T-helper 17 cell (primary cell): Measurements from ENCODE around the gene SYT14. TPM values are rescaled to one million over a fixed set of nuclear protein-coding genes. Genes with fewer than 3 reads are reported as not detected.
"Not testable (repeated sequence)": the region's sequence is repeated elsewhere in the genome, so short reads cannot be mapped to it uniquely, and the experiment has no call there.

ENCODE experiments used
- ATAC-seq: fragments of 150-1000 bp; cut with Tn5 transposase; 2 replicates; pipeline ENCODE4 v1.10.0; 2021; ENCODE audit warnings: mild to moderate bottlenecking, moderate library complexity
- DNase-seq, 3 donors: peaks; one replicate each; pipeline versions ENCODE4 v3.0.0 to v3.0.0-alpha.2; 2020 to 2021
- H3K9me3 ChIP-seq: one replicate; pipeline ENCODE4 v1.7.0; 2013; ENCODE audit warnings: low read length, mild to moderate bottlenecking; ENCODE audit not compliant: control insufficient read depth, poor library complexity, severe bottlenecking
- H3K27ac Mint-ChIP-seq: one replicate; pipeline ENCODE4 v1.8.0; 2022; ENCODE audit warnings: mild to moderate bottlenecking, moderate library complexity, mixed read lengths
- H3K27me3 Mint-ChIP-seq: one replicate; pipeline ENCODE4 v1.8.0; 2022; ENCODE audit warnings: mixed read lengths
- H3K36me3 Mint-ChIP-seq: one replicate; pipeline ENCODE4 v1.8.0; 2022; ENCODE audit warnings: low read depth, mixed read lengths
- H3K4me1 Mint-ChIP-seq: one replicate; pipeline ENCODE4 v1.8.0; 2022; ENCODE audit warnings: mild to moderate bottlenecking, mixed read lengths
- H3K4me3 Mint-ChIP-seq: one replicate; pipeline ENCODE4 v1.8.0; 2022; ENCODE audit warnings: mild to moderate bottlenecking, moderate library complexity, mixed read lengths
- total RNA-seq, 4 donors: library from RNA in 2 of 4; stranded (reverse) in 2 of 4; gene quantifications; one replicate each; pipeline ENCODE4 v1.2.3 and lab custom pipeline; 2022 to 2026

The SYT14 gene
- total RNA-seq, 2 donors from 2014 or later: not detected

DNA sequence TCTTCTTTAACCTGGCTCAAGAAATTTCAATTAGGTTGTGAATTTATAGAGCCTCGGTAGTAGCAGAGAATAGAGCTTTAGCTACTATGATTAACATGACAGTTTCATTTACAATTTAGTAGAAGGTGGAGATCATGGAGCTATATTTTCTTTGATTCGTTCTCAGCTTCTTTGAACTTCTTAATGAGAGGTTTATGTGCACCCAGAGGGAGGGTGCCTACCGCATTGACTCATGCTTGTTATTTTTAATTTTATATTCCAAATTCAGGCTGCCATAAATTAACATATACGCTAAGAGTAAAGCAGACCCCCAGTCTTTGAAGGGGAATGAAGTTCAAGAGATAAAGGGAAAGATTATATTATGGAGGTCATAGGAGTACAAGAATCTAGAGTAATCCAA, 24.4 kb downstream of the SYT14 start:
- Mint-ChIP-seq H3K27me3 (peaks cover 16% of the 10 kb centered on the region), H3K4me1 (no peaks in the 10 kb centered on the region), H3K27ac (no peak overlapping the region), H3K36me3 (no peaks in the 10 kb centered on the region), H3K4me3 (no peak overlapping the region)
- no peaks in the 10 kb centered on the region for H3K9me3 ChIP-seq
- DNase-seq (no peak), ATAC-seq (no peak)

DNA sequence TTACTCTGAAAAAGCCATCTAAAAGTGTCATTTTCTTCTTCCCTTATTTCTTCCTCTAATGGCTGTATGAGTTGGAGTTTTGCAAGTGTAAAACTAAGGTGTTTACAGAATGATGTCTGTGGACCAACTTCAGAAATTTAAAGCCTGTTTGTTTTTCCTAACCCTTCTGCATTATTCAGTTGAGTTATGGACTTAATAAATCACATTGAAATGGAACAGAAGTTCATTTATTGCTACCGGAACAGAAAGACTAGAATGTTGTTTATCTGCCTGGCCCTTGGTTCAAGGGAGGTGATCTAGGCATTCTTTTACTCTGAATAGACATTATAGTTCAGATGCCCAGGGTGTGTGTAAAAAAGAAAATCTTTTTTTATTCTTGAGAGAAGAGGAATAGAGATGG, 24.8 kb downstream of the SYT14 start:
- H3K36me3 Mint-ChIP-seq: no peaks in the 10 kb centered on the region
- H3K4me1 Mint-ChIP-seq: no peaks in the 10 kb centered on the region
- no peak overlapping the region for H3K27ac Mint-ChIP-seq
- no peak overlapping the region for H3K4me3 Mint-ChIP-seq
- peaks cover 15% of the 10 kb centered on the region for H3K27me3 Mint-ChIP-seq
- no peak for DNase-seq
- no peaks in the 10 kb centered on the region for H3K9me3 ChIP-seq
- ATAC-seq: no peak

- no peak for DNase-seq
- H3K27me3 Mint-ChIP-seq: peaks cover 11% of the 10 kb centered on the region
- H3K36me3 Mint-ChIP-seq: peaks cover 2% of the 10 kb centered on the region
- H3K4me3 Mint-ChIP-seq: no peak overlapping the region
- ATAC-seq: no peak
- no peaks in the 10 kb centered on the region for H3K9me3 ChIP-seq
- H3K4me1 Mint-ChIP-seq: no peaks in the 10 kb centered on the region
- no peak overlapping the region for H3K27ac Mint-ChIP-seq
Observed at GRCh38 chr1:209965996-209966395, 28.0 kb downstream of the SYT14 start.

- H3K27ac Mint-ChIP-seq, H3K4me3 Mint-ChIP-seq, H3K36me3 Mint-ChIP-seq, H3K4me1 Mint-ChIP-seq, H3K9me3 ChIP-seq, DNase-seq, ATAC-seq: not testable (repeated sequence)
- H3K27me3 Mint-ChIP-seq: peaks cover 21% of the 10 kb centered on the region
Observed at GRCh38 chr1:209978721-209979120, 40.7 kb downstream of the SYT14 start.

- DNase-seq: no peak
- H3K4me1 Mint-ChIP-seq: no peaks in the 10 kb centered on the region
- H3K4me3 Mint-ChIP-seq: no peak overlapping the region
- peaks cover 48% of the 10 kb centered on the region for H3K27me3 Mint-ChIP-seq
- H3K9me3 ChIP-seq: no peaks in the 10 kb centered on the region
- peaks cover 2% of the 10 kb centered on the region for H3K36me3 Mint-ChIP-seq
- H3K27ac Mint-ChIP-seq: no peak overlapping the region
- ATAC-seq: no peak
Observed at GRCh38 chr1:209983953-209984352, 45.9 kb downstream of the SYT14 start.

DNA sequence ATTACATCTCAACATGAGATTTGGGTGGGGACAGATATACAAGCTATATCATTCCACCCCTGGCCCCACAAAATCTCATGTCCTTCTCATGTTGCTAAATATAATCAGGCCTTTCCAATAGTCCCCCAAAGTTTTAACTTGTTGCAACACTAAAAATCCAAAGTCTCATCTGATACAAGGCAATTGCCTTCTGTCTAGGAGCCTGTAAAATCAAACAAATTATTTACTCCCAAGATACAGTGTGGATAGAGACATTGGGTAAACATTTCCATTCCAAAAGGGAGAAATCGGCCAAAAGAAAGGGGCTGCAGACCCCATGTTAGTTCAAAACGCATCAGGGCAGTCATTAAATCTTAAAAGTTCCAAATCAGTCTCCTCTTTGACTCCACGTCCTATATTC, 47.0 kb downstream of the SYT14 start:
- no peak overlapping the region for H3K27ac Mint-ChIP-seq
- DNase-seq (no peak), ATAC-seq (no peak)

DNA sequence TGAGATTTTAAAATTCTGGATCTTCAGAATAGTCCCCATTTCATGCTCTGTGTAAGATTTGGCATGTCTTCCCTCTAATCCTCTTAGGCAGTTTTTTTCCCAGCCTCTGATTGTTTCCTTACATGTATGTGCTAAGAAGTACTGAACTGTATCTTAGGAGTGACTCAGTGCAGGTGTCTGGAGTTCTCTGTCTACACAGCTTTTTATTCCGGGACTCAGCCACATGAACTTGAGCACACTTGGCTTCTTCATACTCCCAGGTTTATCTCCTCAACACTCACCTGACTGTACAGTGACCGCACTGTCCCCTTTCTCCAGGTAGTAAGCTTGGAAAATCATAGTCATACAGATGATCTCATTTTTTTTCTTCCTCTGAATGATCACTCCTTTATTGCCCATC, 50.7 kb downstream of the SYT14 start:
- H3K27ac Mint-ChIP-seq: no peak overlapping the region
- no peak overlapping the region for H3K4me3 Mint-ChIP-seq
- H3K36me3 Mint-ChIP-seq: no peaks in the 10 kb centered on the region
- no peaks in the 10 kb centered on the region for H3K9me3 ChIP-seq
- H3K27me3 Mint-ChIP-seq: peaks cover 55% of the 10 kb centered on the region
- DNase-seq (no peak), ATAC-seq (no peak)
- no peaks in the 10 kb centered on the region for H3K4me1 Mint-ChIP-seq

More for the DNA sequence above, 47.0 kb downstream of the SYT14 start:
- no peaks in the 10 kb centered on the region for H3K4me1 Mint-ChIP-seq
- no peaks in the 10 kb centered on the region for H3K9me3 ChIP-seq
- no peak overlapping the region for H3K4me3 Mint-ChIP-seq
- peaks cover 2% of the 10 kb centered on the region for H3K36me3 Mint-ChIP-seq
- peaks cover 45% of the 10 kb centered on the region for H3K27me3 Mint-ChIP-seq

- DNase-seq: no peak
- no peaks in the 10 kb centered on the region for H3K36me3 Mint-ChIP-seq
Observed at GRCh38 chr1:209989525-209989924, 51.5 kb downstream of the SYT14 start.

DNA sequence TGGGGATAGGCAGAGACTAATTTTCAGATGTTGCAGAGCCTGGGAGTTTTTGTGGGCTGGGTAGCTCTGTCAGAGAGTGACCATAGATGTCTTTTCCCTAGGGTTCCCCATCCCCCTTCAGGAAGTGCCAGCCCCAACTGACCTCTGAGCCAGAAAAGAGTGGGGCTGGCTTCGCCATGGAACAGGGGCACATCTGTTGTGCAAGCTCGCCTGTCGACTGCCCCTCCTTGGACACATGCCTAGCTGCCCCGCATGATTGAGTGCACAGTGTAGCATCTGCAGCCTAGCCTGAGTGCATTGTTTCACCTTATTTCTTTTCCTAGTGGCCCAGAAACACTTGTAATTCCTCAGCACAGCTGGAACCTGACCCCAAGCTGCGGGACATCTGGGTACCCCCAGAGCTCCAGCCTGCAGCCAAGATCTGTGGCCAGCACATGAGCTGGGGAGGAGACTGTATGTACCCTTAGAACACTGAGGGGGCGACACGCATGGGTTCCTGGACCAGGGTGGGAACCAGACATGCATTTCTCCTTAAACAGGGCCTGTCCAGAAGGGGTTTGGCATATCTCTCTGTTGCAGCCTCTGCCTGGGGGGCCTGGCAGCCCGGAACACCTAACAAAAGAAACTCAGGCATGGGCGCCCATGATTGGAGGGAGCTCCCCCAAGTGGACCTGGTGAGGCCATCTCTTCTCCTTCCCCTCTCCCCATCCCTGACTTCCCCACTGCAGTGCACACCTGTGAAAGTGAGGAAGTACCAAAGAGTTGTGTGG, 55.2 kb downstream of the SYT14 start:
- no peaks in the 10 kb centered on the region for H3K4me1 Mint-ChIP-seq
- peaks cover 73% of the 10 kb centered on the region for H3K27me3 Mint-ChIP-seq
- ATAC-seq (no peak), DNase-seq (no peak)
- H3K9me3 ChIP-seq: no peaks in the 10 kb centered on the region
- H3K27ac Mint-ChIP-seq: no peak overlapping the region
- no peak overlapping the region for H3K4me3 Mint-ChIP-seq
- no peaks in the 10 kb centered on the region for H3K36me3 Mint-ChIP-seq

More at GRCh38 chr1:209989525-209989924, 51.5 kb downstream of the SYT14 start:
- no peaks in the 10 kb centered on the region for H3K4me1 Mint-ChIP-seq
- peaks cover 58% of the 10 kb centered on the region for H3K27me3 Mint-ChIP-seq
- H3K27ac Mint-ChIP-seq: no peak overlapping the region
- ATAC-seq: no peak
- H3K4me3 Mint-ChIP-seq: no peak overlapping the region
- no peaks in the 10 kb centered on the region for H3K9me3 ChIP-seq

DNA sequence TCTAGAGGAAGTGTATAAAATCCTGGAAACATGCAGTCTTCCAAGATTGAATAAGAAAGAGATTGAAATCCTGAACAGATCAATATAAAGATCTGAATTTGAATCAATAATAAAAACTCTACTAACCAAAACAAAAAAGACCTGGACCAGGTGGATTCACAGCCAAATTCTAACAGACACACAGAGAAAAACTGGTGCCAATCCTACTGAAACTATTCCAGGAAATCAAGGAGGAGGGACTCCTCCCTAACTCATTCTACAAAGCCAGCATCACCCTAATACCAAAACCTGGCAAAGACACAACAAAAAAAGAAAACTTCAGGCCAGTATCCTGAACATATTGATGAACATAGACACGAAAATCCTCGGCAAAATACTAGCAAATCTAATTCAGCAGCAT, 58.3 kb downstream of the SYT14 start:
- DNase-seq (no peak), ATAC-seq (no peak)
- Mint-ChIP-seq H3K36me3 (no peaks in the 10 kb centered on the region), H3K27me3 (peaks cover 71% of the 10 kb centered on the region), H3K27ac (no peak overlapping the region), H3K4me3 (no peak overlapping the region), H3K4me1 (no peaks in the 10 kb centered on the region)
- no peaks in the 10 kb centered on the region for H3K9me3 ChIP-seq

GRCh38 chr1:209999005-209999404, 61.0 kb downstream of the SYT14 start:
- H3K27ac Mint-ChIP-seq: no peak overlapping the region
- peaks cover 54% of the 10 kb centered on the region for H3K27me3 Mint-ChIP-seq
- ATAC-seq (no peak), DNase-seq (no peak)
- no peak overlapping the region for H3K4me3 Mint-ChIP-seq
- H3K9me3 ChIP-seq: no peaks in the 10 kb centered on the region
- H3K4me1 Mint-ChIP-seq: no peaks in the 10 kb centered on the region
- no peaks in the 10 kb centered on the region for H3K36me3 Mint-ChIP-seq

DNA sequence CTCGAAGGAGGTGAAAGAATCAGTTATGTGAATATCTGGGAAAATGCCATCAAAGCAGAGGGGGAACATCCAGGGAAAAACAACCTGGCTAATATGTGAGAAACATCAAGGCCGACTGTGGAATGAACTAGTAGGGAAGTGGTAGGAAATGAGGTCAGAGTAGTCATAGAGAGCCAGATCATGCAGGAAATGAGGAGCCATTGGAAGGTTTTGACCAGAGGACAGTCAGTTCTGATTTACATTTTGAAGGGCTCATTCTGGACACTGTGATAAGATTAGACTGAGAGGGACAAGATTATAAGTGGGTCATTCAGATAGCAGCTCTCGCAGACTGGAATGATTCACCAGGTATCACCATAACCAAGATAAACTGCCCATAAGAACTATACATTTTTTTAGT, 63.7 kb downstream of the SYT14 start:
- no peak overlapping the region for H3K27ac Mint-ChIP-seq
- no peaks in the 10 kb centered on the region for H3K4me1 Mint-ChIP-seq
- no peaks in the 10 kb centered on the region for H3K36me3 Mint-ChIP-seq
- H3K4me3 Mint-ChIP-seq: no peak overlapping the region
- H3K9me3 ChIP-seq: no peaks in the 10 kb centered on the region
- peaks cover 35% of the 10 kb centered on the region for H3K27me3 Mint-ChIP-seq
- DNase-seq (no peak), ATAC-seq (no peak)

- H3K9me3 ChIP-seq: no peaks in the 10 kb centered on the region
- H3K27ac Mint-ChIP-seq: no peak overlapping the region
- no peaks in the 10 kb centered on the region for H3K36me3 Mint-ChIP-seq
- ATAC-seq (no peak), DNase-seq (no peak)
- no peak overlapping the region for H3K4me3 Mint-ChIP-seq
- H3K4me1 Mint-ChIP-seq: no peaks in the 10 kb centered on the region
- H3K27me3 Mint-ChIP-seq: peaks cover 25% of the 10 kb centered on the region
Observed at GRCh38 chr1:210003501-210003900, 65.5 kb downstream of the SYT14 start.

DNA sequence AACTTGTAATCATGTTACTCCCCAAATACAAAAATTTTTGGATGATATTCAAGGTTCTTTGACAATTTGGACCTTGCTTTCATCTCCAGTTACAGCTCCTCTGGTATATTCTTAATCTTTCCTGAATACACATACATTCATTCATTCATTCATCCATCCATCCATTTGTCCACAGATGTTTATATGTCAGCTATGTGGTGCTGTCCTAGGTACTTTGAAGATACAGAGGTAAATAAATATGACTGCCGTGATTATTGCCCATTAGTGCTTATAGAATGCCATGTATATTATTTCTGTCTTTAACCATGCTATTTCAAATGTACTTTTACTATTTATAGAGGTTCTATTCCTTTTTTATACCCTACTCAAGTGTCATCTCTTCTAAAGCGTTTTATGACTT, 72.1 kb downstream of the SYT14 start:
- peaks cover 3% of the 10 kb centered on the region for H3K27me3 Mint-ChIP-seq
- H3K9me3 ChIP-seq: no peaks in the 10 kb centered on the region
- no peak overlapping the region for H3K4me3 Mint-ChIP-seq
- DNase-seq (no peak), ATAC-seq (no peak)
- no peaks in the 10 kb centered on the region for H3K4me1 Mint-ChIP-seq
- no peak overlapping the region for H3K27ac Mint-ChIP-seq
- H3K36me3 Mint-ChIP-seq: no peaks in the 10 kb centered on the region
